HG03565 (cell line): ENCODE measurements around the gene ELANE.

Experiments
- ATAC-seq: cut with Tn5 transposase; IDR thresholded peaks from one replicate; pipeline ENCODE4 v1.9.1; 2021; ENCODE audit warnings: mild to moderate bottlenecking, moderate library complexity; ENCODE audit not compliant: unreplicated experiment

ELANE gene

GRCh38 chr19:892894-893689 lies 41.0 kb downstream of the ELANE start, which contains the start of the genes MED16 and RNU6-9:
Gene MED16 (minus strand): TSS chr19:893187. CDS start chr19:891131, 2,056 bp downstream.
Gene RNU6-9 (plus strand): TSS chr19:893484.
- peak; percentile 88 for ATAC-seq

DNA sequence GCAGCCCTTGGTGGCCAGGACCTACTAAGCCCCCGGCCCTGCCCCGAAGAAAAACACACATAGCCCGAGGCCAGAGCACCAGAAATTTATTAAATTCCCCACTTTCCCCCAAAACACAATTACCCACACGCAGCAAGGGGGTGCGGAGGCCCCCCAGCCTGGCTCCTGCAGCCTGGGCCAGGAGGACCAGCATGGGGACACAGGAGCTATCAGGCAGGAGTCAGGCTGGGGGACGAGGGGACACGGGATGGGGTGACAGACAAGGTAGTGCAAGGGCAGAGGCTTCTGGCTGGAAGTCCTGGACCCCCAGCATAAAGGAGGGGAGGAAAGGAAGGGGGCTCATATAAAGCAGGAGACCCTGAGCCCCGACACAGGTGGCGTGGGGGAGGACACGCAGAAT lies 44.3 kb downstream of the ELANE start:
- ATAC-seq: no peak

GRCh38 chr19:896999-897398 lies 44.9 kb downstream of the ELANE start:
- ATAC-seq: no peak

GRCh38 chr19:897442-898039 lies 45.4 kb downstream of the ELANE start:
- no peak for ATAC-seq

GRCh38 chr19:898663-899062 lies 46.6 kb downstream of the ELANE start:
- ATAC-seq: no peak

DNA sequence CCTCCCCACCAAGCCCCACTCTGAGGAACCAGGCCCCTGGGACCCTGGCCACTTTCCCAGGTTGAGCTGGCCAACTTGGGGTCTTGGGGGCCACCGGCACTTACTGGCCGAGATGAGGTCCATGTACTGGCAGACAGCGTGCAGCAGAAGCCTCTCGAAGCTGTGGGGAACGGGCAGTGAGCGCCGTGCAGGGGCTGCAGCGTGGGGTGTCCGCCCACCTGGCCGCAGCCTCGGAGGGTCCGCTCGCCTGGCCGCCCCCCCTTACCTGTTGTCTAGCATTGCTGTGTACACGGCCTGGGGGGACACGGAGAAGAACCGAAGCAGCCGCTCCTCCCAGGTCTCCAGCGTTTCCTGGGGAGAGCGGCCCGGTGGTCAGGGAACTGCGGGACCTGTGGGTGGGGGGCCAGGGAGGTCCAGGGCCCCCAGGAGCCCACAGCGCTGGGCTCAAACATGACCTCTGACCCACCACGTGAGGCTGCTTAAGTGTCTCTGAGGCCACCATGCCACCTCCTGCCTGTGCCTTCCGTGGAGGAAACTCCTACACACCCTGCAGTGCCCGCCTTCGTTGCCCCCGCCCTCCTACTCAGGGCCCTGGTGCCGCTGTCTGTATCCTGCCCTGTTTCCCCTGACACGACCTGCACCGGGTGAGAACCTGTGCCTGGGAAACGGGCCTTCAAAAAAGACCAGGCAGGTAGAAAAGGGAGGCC lies 47.4 kb downstream of the ELANE start:
- ATAC-seq: no peak

DNA sequence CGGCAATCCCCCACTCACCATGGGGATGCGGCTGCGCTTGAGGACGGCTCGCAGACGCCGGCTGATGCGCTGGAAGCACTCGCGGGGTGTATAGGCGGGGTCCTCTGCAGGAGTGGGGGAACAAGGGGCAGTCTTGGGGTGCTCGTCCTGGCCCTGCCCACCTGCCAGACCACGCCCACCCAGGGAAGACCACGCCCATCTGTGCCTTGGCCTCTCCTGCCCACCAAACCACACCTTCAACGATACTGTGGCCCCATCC lies 47.9 kb downstream of the ELANE start:
- ATAC-seq: no peak

- ATAC-seq: no peak
Observed at GRCh38 chr19:900302-901111, 48.4 kb downstream of the ELANE start.

DNA sequence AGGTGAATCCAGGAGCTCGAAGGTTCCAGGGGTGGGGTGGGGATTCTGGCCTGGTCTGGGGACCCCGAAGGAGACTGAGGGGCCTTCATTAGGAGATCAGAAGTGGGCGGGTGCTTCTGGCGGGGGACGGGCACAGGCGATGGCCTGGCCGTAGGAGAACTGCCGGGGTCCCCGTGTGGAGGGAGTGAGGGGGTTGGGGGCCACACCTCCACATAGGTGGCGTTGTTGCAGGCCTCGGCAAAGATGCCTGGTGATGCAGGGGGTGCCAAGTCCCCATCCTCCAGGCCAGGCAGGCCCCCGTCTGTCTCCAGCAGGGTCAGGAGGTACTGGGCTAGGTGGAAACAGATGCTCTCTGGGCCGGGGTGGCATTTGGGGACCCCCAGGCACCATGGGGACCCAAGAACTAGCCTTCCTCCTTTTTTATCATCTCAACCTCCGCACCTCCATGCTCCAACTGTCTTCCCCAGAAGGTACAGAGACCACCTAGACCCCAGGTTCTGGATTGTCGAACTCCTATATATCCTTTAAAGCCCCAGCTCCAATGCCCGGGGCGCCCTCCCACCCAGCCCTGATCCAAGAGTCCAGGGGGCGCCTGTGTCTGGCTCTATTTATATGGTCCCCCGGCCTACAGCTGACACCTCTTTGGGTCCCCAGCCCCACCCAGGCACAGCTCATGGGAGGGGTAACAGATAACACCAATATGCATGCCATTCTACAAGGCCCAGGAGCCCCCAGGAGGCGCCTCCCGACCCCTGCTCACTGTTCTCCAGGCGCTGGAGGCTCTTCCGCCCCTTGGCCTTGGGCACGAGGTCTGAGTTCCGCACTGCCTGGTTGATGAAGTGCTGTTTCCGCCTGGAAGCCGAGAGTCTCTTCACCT lies 49.4 kb downstream of the ELANE start:
- no peak for ATAC-seq

GRCh38 chr19:902093-902370 lies 49.9 kb downstream of the ELANE start:
- no peak for ATAC-seq

- no peak for ATAC-seq
Observed at GRCh38 chr19:902446-903226, 50.5 kb downstream of the ELANE start.

DNA sequence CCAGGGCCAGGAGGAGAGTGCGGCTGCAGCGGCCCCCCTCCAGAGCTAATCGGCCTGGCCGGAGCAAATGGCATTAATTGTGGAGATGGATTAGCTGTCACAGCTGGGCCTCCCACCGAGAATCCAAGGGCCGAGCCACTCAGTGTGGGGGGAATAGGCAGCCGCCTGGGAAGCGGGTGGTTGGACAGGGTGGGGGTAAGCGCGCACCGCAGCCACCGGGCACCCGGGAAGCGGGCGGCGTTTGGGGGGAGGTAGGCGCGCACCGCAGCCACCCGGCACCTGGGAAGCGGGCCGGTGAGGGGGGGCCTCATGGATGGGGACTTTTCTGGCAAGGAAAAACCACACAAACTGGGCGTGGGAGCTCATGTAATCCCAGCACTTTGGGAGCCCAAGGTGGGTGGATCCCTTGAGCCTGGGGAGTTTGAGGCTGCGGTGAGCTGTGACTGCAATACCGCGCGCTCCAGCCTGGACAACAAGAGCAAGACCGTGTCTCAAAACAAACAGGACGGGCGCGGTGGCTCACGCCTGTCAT lies 51.2 kb downstream of the ELANE start:
- ATAC-seq: no peak

- ATAC-seq: no peak
Observed at GRCh38 chr19:904545-904944, 52.4 kb downstream of the ELANE start.
